Endodermal cell (in vitro differentiated cells): Measurements from ENCODE around the gene MMP25. TPM values are rescaled to one million over a fixed set of nuclear protein-coding genes. Genes with fewer than 3 reads are reported as not detected.

Experiments used
- DNase-seq: peaks from one replicate; pipeline ENCODE4 v3.0.0-alpha.2; 2017
- H3K27ac ChIP-seq: 2 replicates; pipeline ENCODE4 v1.5.1; 2013; ENCODE audit warnings: mild to moderate bottlenecking, low read depth, low read length, moderate library complexity
- H3K27me3 ChIP-seq: 2 replicates; pipeline ENCODE4 v1.6.1; 2013; ENCODE audit warnings: mild to moderate bottlenecking, low read length, moderate library complexity; ENCODE audit not compliant: insufficient read depth, control insufficient read depth, poor library complexity, severe bottlenecking
- H3K36me3 ChIP-seq: 2 replicates; pipeline ENCODE4 v1.7.0; 2013; ENCODE audit warnings: mild to moderate bottlenecking, low read length, moderate library complexity; ENCODE audit not compliant: control insufficient read depth, insufficient read depth
- H3K4me1 ChIP-seq: one replicate; pipeline ENCODE4 v1.7.0; 2013; ENCODE audit warnings: low read length; ENCODE audit not compliant: control insufficient read depth, insufficient read depth
- H3K4me3 ChIP-seq: 2 replicates; pipeline ENCODE4 v1.5.1; 2013; ENCODE audit warnings: mild to moderate bottlenecking, low read length, moderate library complexity
- H3K9ac ChIP-seq: 2 replicates; pipeline ENCODE4 v1.6.1; 2013; ENCODE audit warnings: mild to moderate bottlenecking, low read length, moderate library complexity; ENCODE audit not compliant: poor library complexity, severe bottlenecking; ENCODE audit errors: extremely low read depth
- H3K9me3 ChIP-seq: 2 replicates; pipeline ENCODE4 v1.6.1; 2013; ENCODE audit warnings: mild to moderate bottlenecking, low read length, moderate library complexity; ENCODE audit not compliant: control insufficient read depth
- H3K27ac Mint-ChIP-seq: 2 replicates; pipeline ENCODE4 v1.8.0; 2020; ENCODE audit warnings: mixed read lengths
- H3K27me3 Mint-ChIP-seq: 2 replicates; pipeline ENCODE4 v1.8.0; 2021; ENCODE audit warnings: mild to moderate bottlenecking, mixed read lengths; ENCODE audit not compliant: insufficient read depth
- H3K36me3 Mint-ChIP-seq: 2 replicates; pipeline ENCODE4 v1.8.0; 2020; ENCODE audit warnings: low read depth, mixed read lengths
- H3K4me1 Mint-ChIP-seq: 2 replicates; pipeline ENCODE4 v1.8.0; 2020; ENCODE audit warnings: mixed read lengths
- H3K4me3 Mint-ChIP-seq: 2 replicates; pipeline ENCODE4 v1.8.0; 2020; ENCODE audit warnings: mild to moderate bottlenecking, moderate library complexity, mixed read lengths
- H3K9me3 Mint-ChIP-seq: 2 replicates; pipeline ENCODE4 v1.8.0; 2020; ENCODE audit warnings: mild to moderate bottlenecking, mixed read lengths
- CTCF ChIP-seq: fragments of 200-600 bp; sonication (generic); conservative IDR thresholded peaks from 2 replicates; pipeline ENCODE4 v1.5.0; 2021; ENCODE audit warnings: antibody characterized with exemption, mild to moderate bottlenecking
- WGBS, 2 experiments: methylation state at CpG; one replicate each; pipeline versions ENCODE4 v1.1.5 to v1.1.7; 2013; ENCODE audit warnings: missing lambda C conversion rate in 2 of 2, mixed read lengths in 1 of 2; ENCODE audit not compliant: insufficient coverage in 1 of 2, insufficient read length in 1 of 2; 5-methylcytosine and 5-hydroxymethylcytosine counted together
- total RNA-seq, 2 donors: library from RNA; stranded (reverse); fragmentation: NEBNext Ultra II Directional in 1 of 2; extraction: Animal tissue kit (Norgen Biotek cat#: 25700) in 1 of 2; gene quantifications; 2 replicates in 1 of 2; 3 replicates in 1 of 2; pipeline ENCODE4 v1.2.1, GENCODE V29; 2021

Gene MMP25
- total RNA-seq, 2 donors from 2014 or later, result 4.5 to 6.1 TPM

DNA sequence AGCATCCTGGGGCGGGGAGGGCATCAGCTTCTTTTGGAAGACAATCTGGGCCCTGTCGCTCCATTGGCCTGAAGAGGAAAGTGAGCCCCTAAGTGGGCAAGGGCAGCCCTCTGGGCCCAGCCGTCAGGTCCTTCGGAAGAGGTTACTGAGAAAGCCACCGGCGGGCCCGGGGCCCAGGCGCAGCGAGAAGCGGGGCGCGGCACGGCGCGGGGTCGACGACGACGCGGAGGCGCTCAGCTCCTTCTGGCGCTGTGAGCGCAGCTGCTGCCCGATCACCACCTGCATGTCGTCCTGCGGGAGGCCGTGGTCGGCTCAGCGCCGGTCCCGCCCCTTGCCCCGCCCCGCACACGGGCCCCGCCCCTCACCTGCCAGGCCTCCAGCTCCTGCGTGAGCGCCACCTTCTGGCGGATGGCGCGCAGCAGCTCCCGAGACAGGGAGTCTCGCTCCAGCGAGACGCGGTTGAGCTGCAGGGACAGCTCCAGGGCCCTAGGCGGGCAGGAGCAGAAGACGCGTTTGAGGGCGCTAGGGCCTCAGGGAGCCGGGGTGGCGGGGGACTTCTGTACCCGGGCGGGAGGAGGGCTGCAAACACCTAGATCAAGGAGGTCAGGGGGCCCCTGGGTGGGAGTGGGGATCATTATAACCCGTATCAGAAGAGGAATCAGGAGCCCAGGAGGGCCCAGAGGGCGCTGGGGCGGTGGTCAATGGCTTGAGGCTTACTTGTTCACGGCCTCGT lies 18.2 kb upstream of the MMP25 start:
- H3K4me1 Mint-ChIP-seq, result peaks cover 4% of the 10 kb centered on the region
- Histone ChIP-seq H3K4me1 (no peaks in the 10 kb centered on the region), H3K27me3 (peaks cover 11% of the 10 kb centered on the region), H3K9me3 (no peaks in the 10 kb centered on the region), H3K4me3 (no peak overlapping the region), H3K27ac (no peak overlapping the region), H3K9ac (no peak overlapping the region), H3K36me3 (peaks cover 19% of the 10 kb centered on the region)
- peak; percentile 98 for DNase-seq
- H3K27ac Mint-ChIP-seq, result no peak overlapping the region
- no peaks in the 10 kb centered on the region for H3K9me3 Mint-ChIP-seq
- peaks cover 31% of the 10 kb centered on the region for H3K27me3 Mint-ChIP-seq
- peak; percentile 91 for TF ChIP-seq CTCF
- no peak overlapping the region for H3K4me3 Mint-ChIP-seq
- H3K36me3 Mint-ChIP-seq, result peaks cover 21% of the 10 kb centered on the region
- WGBS, 2 experiments, result 9 to 18% methylated on average over 22 to 58 of the region's 58 CpGs

GRCh38 chr16:3028716-3029319 lies 17.5 kb upstream of the MMP25 start:
- no peak overlapping the region for H3K4me3 ChIP-seq
- no peak overlapping the region for H3K9ac ChIP-seq
- H3K36me3 ChIP-seq, result peaks cover 19% of the 10 kb centered on the region
- Mint-ChIP-seq H3K9me3 (no peaks in the 10 kb centered on the region), H3K27me3 (peaks cover 37% of the 10 kb centered on the region), H3K4me1 (peaks cover 3% of the 10 kb centered on the region), H3K36me3 (peaks cover 21% of the 10 kb centered on the region), H3K4me3 (no peak overlapping the region), H3K27ac (no peak overlapping the region)
- WGBS, 2 experiments, result 86 to 89% methylated on average over 6 to 15 of the region's 15 CpGs
- DNase-seq, result no peak
- H3K4me1 ChIP-seq, result no peaks in the 10 kb centered on the region
- no peak for TF ChIP-seq CTCF
- peaks cover 18% of the 10 kb centered on the region for H3K27me3 ChIP-seq
- no peak overlapping the region for H3K27ac ChIP-seq
- H3K9me3 ChIP-seq, result no peaks in the 10 kb centered on the region

DNA sequence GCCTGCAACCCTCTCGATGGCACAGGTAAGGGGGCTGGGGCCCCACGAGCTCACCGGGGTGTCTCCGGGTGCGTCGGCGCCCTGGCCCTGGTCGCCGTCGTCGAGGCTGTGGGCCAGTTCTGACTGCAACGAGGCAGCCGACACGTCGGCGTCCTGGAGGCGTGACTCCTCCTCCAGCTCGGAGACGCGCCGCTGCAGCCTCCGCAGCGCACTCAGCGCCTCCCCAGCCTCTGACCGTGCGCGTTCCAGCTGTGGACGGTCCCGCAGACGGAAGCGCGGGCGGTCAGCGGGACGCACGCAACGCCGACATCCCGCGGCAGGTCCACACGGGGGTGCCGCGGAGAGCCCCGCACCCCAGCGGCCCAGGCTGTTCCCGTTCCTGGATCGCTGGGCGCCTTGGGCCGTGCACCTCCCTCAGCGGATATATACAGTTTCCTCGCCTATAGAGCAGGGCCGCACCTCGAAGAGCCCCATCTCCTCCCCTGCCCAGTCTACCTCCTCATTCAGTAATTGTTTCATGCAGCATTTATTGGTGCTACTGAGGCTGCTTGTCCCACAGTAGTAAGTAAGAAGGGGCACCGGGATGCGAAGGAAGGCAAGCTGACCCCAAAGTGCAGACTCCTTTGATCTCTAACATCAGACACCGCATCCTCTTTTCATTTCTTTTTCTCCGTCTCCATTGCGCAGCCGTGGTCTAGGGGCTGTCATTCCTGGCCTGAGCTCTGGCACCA lies 16.7 kb upstream of the MMP25 start:
- Histone ChIP-seq H3K27ac (no peak overlapping the region), H3K9ac (no peak overlapping the region), H3K9me3 (no peaks in the 10 kb centered on the region), H3K4me3 (no peak overlapping the region), H3K27me3 (peaks cover 26% of the 10 kb centered on the region), H3K36me3 (peaks cover 19% of the 10 kb centered on the region), H3K4me1 (no peaks in the 10 kb centered on the region)
- peaks cover 21% of the 10 kb centered on the region for H3K36me3 Mint-ChIP-seq
- peaks cover 40% of the 10 kb centered on the region for H3K27me3 Mint-ChIP-seq
- no peak overlapping the region for H3K4me3 Mint-ChIP-seq
- no peaks in the 10 kb centered on the region for H3K4me1 Mint-ChIP-seq
- no peaks in the 10 kb centered on the region for H3K9me3 Mint-ChIP-seq
- no peak for TF ChIP-seq CTCF
- H3K27ac Mint-ChIP-seq, result no peak overlapping the region
- DNase-seq, result peak; percentile 50
- WGBS, 2 experiments, result 90 to 91% methylated on average over 44 to 59 of the region's 59 CpGs
